ENCODE measurements around the gene TRIM31.

Gene TRIM31, protein sequence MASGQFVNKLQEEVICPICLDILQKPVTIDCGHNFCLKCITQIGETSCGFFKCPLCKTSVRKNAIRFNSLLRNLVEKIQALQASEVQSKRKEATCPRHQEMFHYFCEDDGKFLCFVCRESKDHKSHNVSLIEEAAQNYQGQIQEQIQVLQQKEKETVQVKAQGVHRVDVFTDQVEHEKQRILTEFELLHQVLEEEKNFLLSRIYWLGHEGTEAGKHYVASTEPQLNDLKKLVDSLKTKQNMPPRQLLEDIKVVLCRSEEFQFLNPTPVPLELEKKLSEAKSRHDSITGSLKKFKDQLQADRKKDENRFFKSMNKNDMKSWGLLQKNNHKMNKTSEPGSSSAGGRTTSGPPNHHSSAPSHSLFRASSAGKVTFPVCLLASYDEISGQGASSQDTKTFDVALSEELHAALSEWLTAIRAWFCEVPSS

DNA sequence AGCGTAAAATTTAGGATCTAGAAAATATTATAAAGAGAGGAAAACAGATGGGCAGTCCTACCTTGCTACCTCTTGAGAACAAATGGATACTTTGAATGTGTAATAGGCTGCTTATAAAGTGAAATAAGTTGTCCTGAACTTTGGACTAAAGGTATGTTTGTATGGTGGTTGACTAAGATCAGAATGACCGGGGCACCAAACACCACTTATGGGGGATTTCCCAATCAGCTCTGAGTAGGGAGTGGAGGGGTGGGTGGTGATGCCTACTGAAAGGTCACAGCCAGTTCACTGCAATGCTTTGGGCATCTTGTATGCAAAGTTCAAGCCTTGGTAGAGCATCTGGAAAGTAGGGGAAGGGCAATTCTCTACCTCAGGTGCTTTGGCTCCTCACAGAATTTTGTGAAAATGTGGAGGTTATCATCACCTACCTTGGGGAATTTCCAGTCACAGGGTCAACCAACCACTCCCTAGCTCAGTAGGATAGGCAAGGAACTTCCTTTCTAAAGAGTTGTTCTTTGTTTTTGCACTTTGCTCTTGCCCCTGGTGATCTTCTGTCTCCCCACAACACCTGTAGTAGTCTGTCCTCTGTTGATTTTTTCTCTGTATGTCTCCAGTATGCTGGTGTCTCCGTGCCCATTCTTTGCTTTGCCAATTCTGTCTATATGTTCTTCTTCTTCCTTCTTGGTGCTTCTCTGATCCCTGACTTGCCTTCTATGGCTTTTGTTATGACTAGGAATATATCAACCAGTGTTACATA is at the start of gene TRIM31:
Gene TRIM31 (minus strand): TSS at position 88 of the 757 bp plus-strand sequence. CDS start 285 bp downstream, outside the sequence.
- no peak within 1 kb of the TSS for H3K4me3 ChIP-seq (ENCODE audit: low read length)
- H3K36me3 ChIP-seq (ENCODE audit: control insufficient read depth, insufficient read depth, low read length) = no peaks in the 10 kb centered on the region
- no peaks in the 10 kb centered on the region for H3K4me1 ChIP-seq (ENCODE audit: control insufficient read depth, insufficient read depth, low read length)
- H3K27ac ChIP-seq (ENCODE audit: low read depth, low read length) = no peak within 1 kb of the TSS
- no peaks in the 10 kb centered on the region for H3K27me3 ChIP-seq (ENCODE audit: control insufficient read depth, insufficient read depth, low read length)
- H3K9ac ChIP-seq (ENCODE audit: low read length) = no peak within 1 kb of the TSS

DNA sequence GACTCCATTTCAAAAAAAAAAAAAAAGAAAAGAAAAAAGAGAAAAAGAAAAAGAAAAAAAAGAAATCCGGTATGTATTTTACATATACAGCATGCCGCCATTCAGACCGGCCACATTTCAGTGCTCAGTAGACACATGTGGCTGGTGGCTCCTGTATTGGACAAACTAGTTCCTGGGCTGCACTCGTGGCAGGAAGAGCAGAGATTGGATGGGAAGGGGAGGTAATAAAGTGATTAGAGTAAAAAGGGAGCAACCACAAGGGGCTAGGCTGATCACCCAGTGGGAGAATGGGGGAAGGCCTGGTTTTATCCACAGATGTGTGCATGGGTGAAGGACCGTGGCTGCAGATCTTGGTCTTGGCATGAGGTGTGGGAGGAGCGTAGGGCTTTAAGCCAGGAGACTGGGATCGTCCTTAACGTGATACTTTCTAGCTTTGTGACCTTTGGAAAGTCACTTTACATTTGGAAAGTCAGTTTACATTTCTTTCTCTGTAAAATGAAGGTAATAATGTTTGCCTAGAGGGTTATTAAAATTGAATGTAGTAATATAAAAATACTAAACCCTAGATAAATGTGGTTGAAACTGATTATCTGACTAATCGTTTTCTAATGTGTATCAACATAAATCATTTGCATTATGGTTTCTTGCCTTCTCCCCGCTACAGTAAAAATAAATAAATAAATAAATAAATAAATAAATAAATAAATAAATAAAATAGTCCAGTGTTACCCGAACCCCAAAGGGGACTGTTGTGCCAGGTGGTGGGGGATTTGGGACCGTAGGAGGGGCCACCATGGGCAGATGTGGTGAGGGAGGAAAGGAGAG is 49.6 kb upstream of the TRIM31 start:
- Histone ChIP-seq H3K27me3 (ENCODE audit: control insufficient read depth, insufficient read depth, low read length) (no peaks in the 10 kb centered on the region), H3K4me3 (ENCODE audit: low read length) (no peak overlapping the region), H3K36me3 (ENCODE audit: control insufficient read depth, insufficient read depth, low read length) (no peaks in the 10 kb centered on the region), H3K27ac (ENCODE audit: low read depth, low read length) (no peak overlapping the region), H3K4me1 (ENCODE audit: control insufficient read depth, insufficient read depth, low read length) (no peaks in the 10 kb centered on the region), H3K9ac (ENCODE audit: low read length) (no peak overlapping the region)

DNA sequence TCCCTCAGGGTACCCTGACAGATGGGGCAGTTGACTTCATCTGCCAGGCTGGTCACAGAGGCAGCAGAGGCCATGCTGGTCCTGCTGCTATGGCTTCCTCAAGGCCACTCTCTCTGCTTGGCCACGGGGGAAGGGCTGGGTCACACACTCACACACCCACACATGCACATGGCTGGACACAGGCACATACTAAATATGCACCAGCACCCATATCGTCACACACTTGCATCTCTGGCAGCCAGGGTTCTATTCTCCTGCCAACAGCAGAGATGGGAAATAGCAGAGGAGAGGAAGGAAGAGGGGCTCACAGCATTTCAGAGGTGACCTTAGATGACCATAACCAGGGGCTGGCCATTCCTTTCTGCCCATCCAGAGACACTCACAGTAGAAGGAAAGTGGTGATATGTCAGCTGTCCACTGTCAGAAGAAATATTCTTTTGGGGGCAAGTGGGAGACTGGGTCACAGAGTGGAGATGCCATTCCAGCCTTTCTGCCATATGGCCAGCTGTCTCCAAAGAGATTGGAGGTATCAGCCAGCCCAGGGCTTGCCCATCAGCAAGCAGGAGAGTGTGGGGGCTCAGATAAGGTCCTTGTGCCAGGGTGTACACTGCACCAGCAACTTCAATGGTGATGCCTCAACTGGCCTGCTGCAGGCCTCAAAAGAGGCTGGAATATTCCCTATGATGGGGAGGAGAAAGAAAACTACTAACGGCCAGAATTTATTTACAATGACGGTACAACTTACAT is 48.1 kb upstream of the TRIM31 start, which contains the start of gene TRIM10:
Gene TRIM10 (minus strand): TSS at position 427 of the 747 bp plus-strand sequence. CDS start 353 bp downstream, at position 74.
- no peaks in the 10 kb centered on the region for H3K27me3 ChIP-seq (ENCODE audit: control insufficient read depth, insufficient read depth, low read length)
- H3K27ac ChIP-seq (ENCODE audit: low read depth, low read length) = no peak within 1 kb of the TSS
- H3K4me1 ChIP-seq (ENCODE audit: control insufficient read depth, insufficient read depth, low read length) = no peaks in the 10 kb centered on the region

DNA sequence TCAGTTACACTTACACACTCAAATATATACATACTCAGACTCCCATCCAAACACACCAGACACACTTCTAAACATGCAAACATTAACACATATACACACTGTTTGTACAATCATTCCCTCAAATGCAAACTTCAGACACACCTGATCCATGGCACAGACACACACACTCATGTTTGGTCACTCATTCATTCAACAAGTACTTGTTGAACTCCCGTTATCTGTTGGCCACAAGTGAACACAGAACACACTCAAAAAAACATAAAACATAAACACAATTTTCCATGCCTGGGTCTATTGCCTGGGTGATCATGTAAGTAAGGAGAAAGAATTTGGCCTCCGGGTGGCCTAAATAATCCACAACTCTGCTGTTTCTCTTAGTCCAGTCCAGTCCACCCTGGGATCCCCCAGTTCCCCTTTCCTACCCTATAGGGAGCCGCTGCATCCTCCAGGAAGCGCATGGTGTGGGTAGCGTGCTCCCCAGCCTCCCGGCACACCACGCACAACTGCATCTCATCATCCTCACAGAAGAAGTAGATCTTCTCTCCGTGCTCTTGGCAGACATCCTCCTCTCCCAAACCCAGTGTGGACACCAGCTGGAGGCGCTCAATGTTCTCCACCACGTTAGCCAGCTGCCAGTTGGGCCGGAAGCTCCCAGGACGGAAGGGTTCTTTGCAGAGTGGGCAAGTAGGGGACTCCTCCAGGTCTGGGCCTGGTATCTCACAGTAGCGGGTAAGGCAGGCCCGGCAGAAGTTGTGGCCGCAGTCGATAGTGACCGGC is 47.3 kb upstream of the TRIM31 start:
- H3K4me1 ChIP-seq (ENCODE audit: control insufficient read depth, insufficient read depth, low read length) = no peaks in the 10 kb centered on the region
- no peak overlapping the region for H3K4me3 ChIP-seq (ENCODE audit: low read length)
- no peaks in the 10 kb centered on the region for H3K36me3 ChIP-seq (ENCODE audit: control insufficient read depth, insufficient read depth, low read length)
- no peak overlapping the region for H3K27ac ChIP-seq (ENCODE audit: low read depth, low read length)
- H3K9ac ChIP-seq (ENCODE audit: low read length) = no peak overlapping the region
- H3K27me3 ChIP-seq (ENCODE audit: control insufficient read depth, insufficient read depth, low read length) = no peaks in the 10 kb centered on the region

More for the DNA sequence above, 48.1 kb upstream of the TRIM31 start, which contains the start of gene TRIM10:
- H3K4me3 ChIP-seq (ENCODE audit: low read length) = no peak within 1 kb of the TSS
- H3K9ac ChIP-seq (ENCODE audit: low read length) = no peak within 1 kb of the TSS
- no peaks in the 10 kb centered on the region for H3K36me3 ChIP-seq (ENCODE audit: control insufficient read depth, insufficient read depth, low read length)

DNA sequence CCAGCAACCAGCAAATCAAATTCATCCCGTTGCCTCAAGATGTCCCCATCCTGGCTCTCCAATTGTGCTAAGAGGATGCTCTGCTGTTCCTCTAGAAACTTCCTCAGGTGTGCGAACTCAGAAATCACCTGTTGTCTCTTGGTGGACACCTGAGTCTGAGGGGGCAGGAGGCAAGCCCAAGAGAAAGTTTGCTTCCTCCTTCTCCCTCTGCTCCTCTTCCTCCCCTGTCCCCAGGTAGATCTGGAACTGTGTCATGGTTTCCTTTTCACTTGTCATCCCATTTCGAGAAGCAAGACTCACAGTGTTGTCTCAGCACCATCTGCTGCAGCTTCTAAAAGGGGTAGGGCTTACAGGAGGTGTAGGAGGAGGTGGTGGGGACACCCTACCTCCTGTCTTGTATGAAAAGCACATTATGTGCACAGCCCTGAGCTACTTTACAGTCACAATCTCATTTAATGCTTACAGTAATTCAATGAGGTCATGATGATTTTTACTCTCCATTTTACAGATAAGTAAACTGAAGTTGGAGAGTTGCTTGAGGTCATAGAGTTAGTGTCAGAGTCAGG is 45.7 kb upstream of the TRIM31 start:
- Histone ChIP-seq H3K4me3 (ENCODE audit: low read length) (no peak overlapping the region), H3K9ac (ENCODE audit: low read length) (no peak overlapping the region), H3K4me1 (ENCODE audit: control insufficient read depth, insufficient read depth, low read length) (no peaks in the 10 kb centered on the region), H3K36me3 (ENCODE audit: control insufficient read depth, insufficient read depth, low read length) (no peaks in the 10 kb centered on the region), H3K27me3 (ENCODE audit: control insufficient read depth, insufficient read depth, low read length) (no peaks in the 10 kb centered on the region), H3K27ac (ENCODE audit: low read depth, low read length) (no peak overlapping the region)

DNA sequence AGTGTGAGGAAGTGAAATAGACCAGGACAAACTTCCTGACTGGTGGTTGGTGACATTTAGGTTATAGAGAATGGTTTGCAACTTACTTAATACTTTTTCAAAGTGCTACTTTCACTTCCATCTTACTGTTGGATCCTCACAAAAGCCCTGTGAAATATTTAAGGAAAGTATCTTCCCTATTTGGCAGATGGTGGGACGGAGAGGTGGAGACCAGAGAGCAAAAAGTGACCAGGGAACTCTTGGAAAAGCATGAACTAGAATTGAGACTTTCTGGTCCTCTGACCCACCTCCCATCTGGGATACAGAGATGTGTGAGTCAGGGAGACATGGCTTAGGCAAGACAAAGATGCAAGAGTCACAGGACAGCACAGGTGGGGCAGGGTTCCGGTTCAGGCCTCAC is 45.1 kb upstream of the TRIM31 start:
- no peak overlapping the region for H3K27ac ChIP-seq (ENCODE audit: low read depth, low read length)
- no peak overlapping the region for H3K4me3 ChIP-seq (ENCODE audit: low read length)
- no peaks in the 10 kb centered on the region for H3K4me1 ChIP-seq (ENCODE audit: control insufficient read depth, insufficient read depth, low read length)
- no peaks in the 10 kb centered on the region for H3K36me3 ChIP-seq (ENCODE audit: control insufficient read depth, insufficient read depth, low read length)
- H3K27me3 ChIP-seq (ENCODE audit: control insufficient read depth, insufficient read depth, low read length) = no peaks in the 10 kb centered on the region
- no peak overlapping the region for H3K9ac ChIP-seq (ENCODE audit: low read length)

DNA sequence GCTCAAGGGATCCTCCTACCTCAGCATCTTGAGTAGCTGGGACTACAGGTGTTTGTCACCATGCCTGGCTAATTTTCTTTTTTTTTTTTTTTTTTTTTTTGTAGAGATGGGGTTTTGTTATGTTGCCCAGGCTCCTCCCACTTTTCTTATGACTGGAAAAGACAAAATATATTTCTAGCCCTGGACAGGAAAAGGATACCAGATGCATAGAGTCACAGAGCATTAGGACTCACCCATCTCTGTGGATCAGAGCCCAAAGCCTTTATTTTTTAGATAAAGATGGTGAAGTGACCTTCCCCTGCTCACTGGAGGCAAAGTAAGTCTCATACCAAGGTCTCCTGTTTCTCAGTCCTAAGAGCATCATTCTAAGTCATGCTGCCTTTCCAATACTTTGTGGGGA is 44.7 kb upstream of the TRIM31 start:
- Histone ChIP-seq H3K9ac (ENCODE audit: low read length) (no peak overlapping the region), H3K4me3 (ENCODE audit: low read length) (no peak overlapping the region), H3K27ac (ENCODE audit: low read depth, low read length) (no peak overlapping the region)

GRCh38 chr6:30156774-30157173 is 43.9 kb upstream of the TRIM31 start:
- Histone ChIP-seq H3K4me3 (ENCODE audit: low read length) (no peak overlapping the region), H3K36me3 (ENCODE audit: control insufficient read depth, insufficient read depth, low read length) (no peaks in the 10 kb centered on the region), H3K27me3 (ENCODE audit: control insufficient read depth, insufficient read depth, low read length) (no peaks in the 10 kb centered on the region), H3K27ac (ENCODE audit: low read depth, low read length) (no peak overlapping the region), H3K9ac (ENCODE audit: low read length) (no peak overlapping the region), H3K4me1 (ENCODE audit: control insufficient read depth, insufficient read depth, low read length) (no peaks in the 10 kb centered on the region)

More for the DNA sequence above, 44.7 kb upstream of the TRIM31 start:
- Histone ChIP-seq H3K36me3 (ENCODE audit: control insufficient read depth, insufficient read depth, low read length) (no peaks in the 10 kb centered on the region), H3K27me3 (ENCODE audit: control insufficient read depth, insufficient read depth, low read length) (no peaks in the 10 kb centered on the region), H3K4me1 (ENCODE audit: control insufficient read depth, insufficient read depth, low read length) (no peaks in the 10 kb centered on the region)

DNA sequence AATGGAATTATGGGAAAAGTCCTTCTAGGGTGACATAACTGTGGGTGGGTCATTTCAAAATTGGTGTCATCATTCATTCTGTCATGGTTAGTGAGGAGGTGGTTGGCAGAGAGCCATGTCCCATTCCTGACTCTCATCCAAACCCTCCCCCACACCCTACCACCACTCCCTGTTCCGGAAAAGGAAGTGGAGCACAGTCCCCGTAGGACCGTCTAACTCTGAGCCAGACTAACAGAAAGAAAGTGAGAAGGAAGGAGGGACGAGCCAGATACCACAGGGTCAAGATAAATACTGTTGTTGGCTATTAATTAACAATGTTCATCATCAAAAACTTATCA is 43.3 kb upstream of the TRIM31 start:
- Histone ChIP-seq H3K27me3 (ENCODE audit: control insufficient read depth, insufficient read depth, low read length) (no peaks in the 10 kb centered on the region), H3K4me3 (ENCODE audit: low read length) (no peak overlapping the region), H3K27ac (ENCODE audit: low read depth, low read length) (no peak overlapping the region), H3K36me3 (ENCODE audit: control insufficient read depth, insufficient read depth, low read length) (no peaks in the 10 kb centered on the region), H3K9ac (ENCODE audit: low read length) (no peak overlapping the region), H3K4me1 (ENCODE audit: control insufficient read depth, insufficient read depth, low read length) (no peaks in the 10 kb centered on the region)

GRCh38 chr6:30155520-30156261 is 42.8 kb upstream of the TRIM31 start:
- Histone ChIP-seq H3K4me3 (ENCODE audit: low read length) (no peak overlapping the region), H3K9ac (ENCODE audit: low read length) (no peak overlapping the region), H3K4me1 (ENCODE audit: control insufficient read depth, insufficient read depth, low read length) (no peaks in the 10 kb centered on the region), H3K27ac (ENCODE audit: low read depth, low read length) (no peak overlapping the region), H3K36me3 (ENCODE audit: control insufficient read depth, insufficient read depth, low read length) (no peaks in the 10 kb centered on the region), H3K27me3 (ENCODE audit: control insufficient read depth, insufficient read depth, low read length) (no peaks in the 10 kb centered on the region)

Measured in rectal smooth muscle tissue (tissue), 1 donor.